PC-9 (cell line): Measurements from ENCODE around the gene UBE2C. TPM values are rescaled to one million over a fixed set of nuclear protein-coding genes. Genes with fewer than 3 reads are reported as not detected.

ENCODE experiments used
- BruUV-seq: library from RNA; stranded (reverse); fragments of 400-500 nt; replicated peaks from 2 replicates; lab custom pipeline; 2021; lab: Mats Ljungman, UMichigan
- CTCF ChIA-PET: fragments of 300-600 bp; sonication (Branson Sonifier 250); formaldehyde crosslinking; loops from one replicate; lab custom pipeline; 2022; ENCODE audit warnings: antibody characterized with exemption; lab: Charles Lee
- POLR2A ChIA-PET: fragments of 300-600 bp; sonication (Branson Sonifier 250); formaldehyde crosslinking; loops from one replicate; lab custom pipeline; 2022; ENCODE audit warnings: antibody characterized with exemption; ENCODE audit not compliant: unreplicated experiment; lab: Charles Lee
- DNase-seq, 2 experiments: peaks; one replicate each; pipeline versions ENCODE4 v3.0.0 to v3.0.0-alpha.2; 2015 to 2022; ENCODE audit warnings: mixed read lengths in 1 of 2
- H2AFZ ChIP-seq: fragments of 200-600 bp; sonication (generic); 2 replicates; pipeline ENCODE4 v1.8.1; 2017; ENCODE audit warnings: antibody characterized with exemption
- H3F3A ChIP-seq: fragments of 200-600 bp; sonication (generic); 2 replicates; pipeline ENCODE4 v1.8.1; 2017; ENCODE audit warnings: antibody characterized with exemption, mild to moderate bottlenecking, low read depth; ENCODE audit not compliant: insufficient read depth
- H3K27ac ChIP-seq: fragments of 200-600 bp; sonication (generic); 2 replicates; pipeline ENCODE4 v1.6.1; 2016; ENCODE audit warnings: mixed run types
- H3K27me3 ChIP-seq: fragments of 200-600 bp; sonication (generic); 2 replicates; pipeline ENCODE4 v1.6.1; 2016; ENCODE audit warnings: low read depth, mixed run types; ENCODE audit not compliant: insufficient read depth
- H3K36me3 ChIP-seq: fragments of 200-600 bp; sonication (generic); 2 replicates; pipeline ENCODE4 v1.6.1; 2016; ENCODE audit warnings: low read depth, mixed run types
- H3K4me1 ChIP-seq: fragments of 200-600 bp; sonication (generic); replicated peaks from 2 replicates; pipeline ENCODE4 v1.6.1; 2016; ENCODE audit warnings: mixed run types; ENCODE audit not compliant: insufficient read depth
- H3K4me2 ChIP-seq: fragments of 200-600 bp; sonication (generic); 2 replicates; pipeline ENCODE4 v1.6.1; 2017; ENCODE audit warnings: mixed run types
- H3K4me3 ChIP-seq: fragments of 200-600 bp; sonication (generic); 2 replicates; pipeline ENCODE4 v1.6.1; 2016; ENCODE audit warnings: mixed run types
- H3K79me2 ChIP-seq: fragments of 200-600 bp; sonication (generic); 2 replicates; pipeline ENCODE4 v1.6.1; 2017; ENCODE audit warnings: low read depth, mixed run types
- H3K9me2 ChIP-seq: fragments of 200-600 bp; sonication (generic); 2 replicates; pipeline ENCODE4 v1.8.1; 2017; ENCODE audit warnings: mild to moderate bottlenecking; ENCODE audit not compliant: insufficient read depth
- H3K9me3 ChIP-seq: fragments of 200-600 bp; sonication (generic); 2 replicates; pipeline ENCODE4 v1.8.1; 2016; ENCODE audit warnings: low read depth; ENCODE audit not compliant: insufficient read depth
- H4K20me1 ChIP-seq: fragments of 200-600 bp; sonication (generic); 2 replicates; pipeline ENCODE4 v1.8.1; 2017; ENCODE audit not compliant: insufficient read depth
- CTCF ChIP-seq: fragments of 200-600 bp; sonication (generic); conservative IDR thresholded peaks from 2 replicates; pipeline ENCODE4 v1.6.1; 2017; ENCODE audit warnings: mixed run types, antibody characterized with exemption, mild to moderate bottlenecking, moderate library complexity
- EZH2 ChIP-seq: fragments of 200-600 bp; sonication (generic); IDR thresholded peaks from 2 replicates; pipeline ENCODE4 v1.8.0; 2017; ENCODE audit warnings: antibody characterized with exemption, low read depth
- intact Hi-C: fragments of 100-400 bp; cut with micrococcal nuclease; formaldehyde crosslinking; loops from one replicate; pipeline ENCODE4 v1.10.0; 2022; ENCODE audit not compliant: unreplicated experiment
- total RNA-seq: library from RNA; stranded (reverse); gene quantifications from 2 replicates; pipeline ENCODE4 v1.2.3, GENCODE V29; 2021

UBE2C gene
- total RNA-seq, 1 experiment from 2014 or later, result 207 TPM

DNA sequence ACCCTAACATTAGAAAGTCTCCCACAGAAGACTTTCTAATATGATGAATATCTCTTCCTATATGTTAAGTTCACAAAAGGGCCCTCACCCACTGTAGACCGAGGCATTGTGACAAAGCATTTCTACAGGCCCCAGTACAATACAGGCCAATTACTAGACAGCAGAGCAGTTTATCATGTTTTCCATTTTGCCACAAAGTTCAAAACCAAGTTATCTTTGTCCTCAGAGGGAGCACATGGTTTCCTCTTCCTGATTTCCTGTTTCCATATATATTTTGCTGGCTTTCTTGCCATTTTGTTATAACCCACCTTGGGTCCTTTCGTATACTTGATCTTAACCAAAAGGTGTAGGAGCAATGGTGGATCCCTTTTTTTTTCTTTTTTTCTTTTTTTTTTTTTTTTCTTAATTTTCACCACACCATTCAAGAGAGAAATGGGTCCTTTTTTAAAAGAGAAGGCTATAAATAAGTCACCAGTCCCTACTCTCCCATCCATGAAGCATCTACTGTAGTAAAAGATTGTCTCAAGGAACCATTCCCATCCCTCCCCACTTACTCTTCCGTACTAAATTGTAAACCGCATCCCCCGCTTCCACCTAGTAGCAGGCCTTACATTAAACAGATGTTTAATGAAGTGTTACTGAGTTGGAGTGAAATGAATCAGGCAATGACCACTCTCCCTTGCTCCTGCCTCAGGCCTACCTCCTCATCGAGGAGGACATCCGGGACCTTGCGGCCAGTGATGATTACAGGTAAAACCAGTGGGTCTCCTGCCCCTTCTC is 2.1 kb upstream of the UBE2C start:
- H3K9me2 ChIP-seq, result no peaks in the 10 kb centered on the region
- intact Hi-C loops, result loop anchor here (5.0 kb wide), 1 partner anchor 152 kb away; no protein-coding TSS in a partner anchor
- CTCF ChIA-PET, result no interaction called here
- no peaks in the 10 kb centered on the region for H4K20me1 ChIP-seq
- H3K4me3 ChIP-seq, result no peak overlapping the region
- peaks cover 18% of the 10 kb centered on the region for H3K4me1 ChIP-seq
- H3K79me2 ChIP-seq, result peaks cover 24% of the 10 kb centered on the region
- POLR2A ChIA-PET, result interaction anchor here (0.6 kb wide), 1 partner anchor 288 kb away, joined by 3 read pairs; no protein-coding TSS in a partner anchor
- BruUV-seq, result no TSS peak
- DNase-seq, result peak in 1 of 2 experiments; percentile 32
- no peak overlapping the region for H2AFZ ChIP-seq
- no peaks in the 10 kb centered on the region for H3K9me3 ChIP-seq
- peaks cover 35% of the 10 kb centered on the region for H3K36me3 ChIP-seq
- TF ChIP-seq CTCF (no peak), EZH2 (no peak)
- peaks cover 38% of the 10 kb centered on the region for H3F3A ChIP-seq
- H3K4me2 ChIP-seq, result no peak overlapping the region
- no peaks in the 10 kb centered on the region for H3K27me3 ChIP-seq
- no peak overlapping the region for H3K27ac ChIP-seq

DNA sequence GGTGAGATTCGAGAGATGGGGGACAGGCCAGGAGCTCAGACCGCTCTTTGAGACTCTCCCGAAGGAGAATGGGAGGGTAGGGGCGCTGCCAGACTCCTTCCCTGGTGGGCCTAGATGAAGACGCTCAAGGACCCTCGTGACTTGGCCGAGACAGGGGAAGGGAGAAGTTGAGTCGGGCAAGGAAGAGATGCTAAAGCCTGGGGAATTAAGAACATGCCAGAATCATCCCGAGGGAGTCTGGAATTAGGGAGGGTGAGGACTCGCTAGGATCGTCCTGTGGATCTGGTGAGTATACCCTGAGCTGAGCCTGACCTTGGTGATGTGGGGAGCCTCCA is 529 bp downstream of the UBE2C start:
- Histone ChIP-seq H3K4me3 (peak overlapping the region; percentile 77), H3K9me3 (no peaks in the 10 kb centered on the region), H3K9me2 (no peaks in the 10 kb centered on the region), H3K79me2 (peaks cover 29% of the 10 kb centered on the region), H2AFZ (peak overlapping the region; percentile 74), H3F3A (peaks cover 63% of the 10 kb centered on the region), H3K27me3 (no peaks in the 10 kb centered on the region), H4K20me1 (no peaks in the 10 kb centered on the region), H3K4me1 (peaks cover 44% of the 10 kb centered on the region), H3K4me2 (peak overlapping the region; percentile 88), H3K27ac (no peak overlapping the region), H3K36me3 (peaks cover 46% of the 10 kb centered on the region)
- BruUV-seq, result TSS peak; percentile 72
- CTCF ChIA-PET, result no interaction called here
- intact Hi-C loops, result loop anchor here (2.0 to 5.0 kb wide), 2 partner anchors 34 to 149 kb away; no protein-coding TSS in a partner anchor
- DNase-seq, result peak in 1 of 2 experiments; percentile 34
- POLR2A ChIA-PET, result interaction anchor here (0.6 kb wide), 2 partner anchors 26 to 136 kb away, joined by 3 read pairs; no protein-coding TSS in a partner anchor
- TF ChIP-seq CTCF, result no peak
- no peak for TF ChIP-seq EZH2

DNA sequence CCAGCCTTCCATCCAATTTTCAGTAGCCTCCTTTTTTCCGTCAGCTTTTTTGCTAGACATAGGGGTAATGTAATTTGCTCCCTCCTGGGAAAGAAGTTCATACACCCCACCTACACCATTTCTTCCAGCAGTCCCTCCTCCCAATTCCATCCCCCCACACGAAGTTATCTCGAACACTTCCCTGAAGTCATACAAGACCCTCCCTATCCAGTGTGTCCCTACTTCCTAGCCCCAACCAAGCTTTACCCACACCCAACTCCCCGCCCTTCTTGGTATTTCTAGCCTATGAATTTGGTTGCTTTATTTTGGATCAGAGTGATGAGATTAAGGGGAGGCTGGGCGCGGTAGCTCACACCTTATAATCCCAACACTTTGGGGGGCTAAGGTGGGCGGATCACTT is 1.0 kb downstream of the UBE2C start:
- intact Hi-C loops, result loop anchor here (2.0 to 5.0 kb wide), 2 partner anchors 35 to 149 kb away; no protein-coding TSS in a partner anchor
- Histone ChIP-seq H3K36me3 (peaks cover 44% of the 10 kb centered on the region), H2AFZ (peak overlapping the region; percentile 74; the same call in 1 of the 2 replicates), H3K79me2 (peaks cover 29% of the 10 kb centered on the region), H3K4me3 (peak overlapping the region; percentile 77), H3K4me1 (peaks cover 49% of the 10 kb centered on the region), H3F3A (peaks cover 68% of the 10 kb centered on the region), H3K27me3 (no peaks in the 10 kb centered on the region), H3K9me2 (no peaks in the 10 kb centered on the region), H3K27ac (no peak overlapping the region), H4K20me1 (no peaks in the 10 kb centered on the region), H3K4me2 (peak overlapping the region; percentile 88), H3K9me3 (no peaks in the 10 kb centered on the region)
- TF ChIP-seq EZH2 (no peak), CTCF (no peak)
- POLR2A ChIA-PET, result interaction anchor here (0.6 kb wide), 1 partner anchor 136 kb away, joined by 3 read pairs; no protein-coding TSS in a partner anchor
- peak in 1 of 2 experiments; percentile 6 for DNase-seq
- CTCF ChIA-PET, result no interaction called here
- BruUV-seq, result no TSS peak
